HEK293T (cell line): ENCODE data around the gene PDE4B.

Experiments used
- CTCF ChIA-PET: fragments of 350-600 bp; formaldehyde crosslinking; extraction: SDS; loops from one replicate; lab custom pipeline; 2021; ENCODE audit warnings: antibody characterized with exemption, inconsistent platforms; lab: Yijun Ruan, JAX
- POLR2A ChIA-PET: fragments of 350-600 bp; formaldehyde crosslinking; extraction: SDS; loops from one replicate; lab custom pipeline; 2020; ENCODE audit warnings: antibody characterized with exemption, inconsistent platforms; lab: Yijun Ruan, JAX
- DNase-seq: peaks from one replicate; pipeline ENCODE4 v3.0.0; 2012; ENCODE audit warnings: mixed read lengths; ENCODE audit errors: extremely low spot score
- ARNT ChIP-seq: fragments of 450-650 bp; IDR thresholded peaks from 2 replicates; pipeline ENCODE4 v1.6.1; 2017; ENCODE audit warnings: mild to moderate bottlenecking
- BHLHE40 ChIP-seq: fragments of 450-650 bp; IDR thresholded peaks from 2 replicates; pipeline ENCODE4 v1.6.1; 2016; ENCODE audit warnings: mild to moderate bottlenecking, moderate library complexity, borderline replicate concordance
- CTBP1 ChIP-seq: fragments of 450-650 bp; IDR thresholded peaks from 2 replicates; pipeline ENCODE4 v1.6.1; 2016; ENCODE audit warnings: borderline replicate concordance
- ELF4 ChIP-seq: fragments of 450-650 bp; IDR thresholded peaks from 2 replicates; pipeline ENCODE4 v1.6.1; 2017; ENCODE audit warnings: antibody characterized with exemption
- FOXA1 ChIP-seq: fragments of 450-650 bp; IDR thresholded peaks from 2 replicates; pipeline ENCODE4 v1.6.1; 2016; ENCODE audit warnings: mild to moderate bottlenecking
- FOXK2 ChIP-seq: fragments of 450-650 bp; IDR thresholded peaks from 2 replicates; pipeline ENCODE4 v1.6.1; 2016; ENCODE audit warnings: mild to moderate bottlenecking
- FOXM1 ChIP-seq: fragments of 450-650 bp; IDR thresholded peaks from 2 replicates; pipeline ENCODE4 v1.6.1; 2017; ENCODE audit warnings: mild to moderate bottlenecking, borderline replicate concordance
- HDGF ChIP-seq: fragments of 450-650 bp; IDR thresholded peaks from 2 replicates; pipeline ENCODE4 v1.6.1; 2017; ENCODE audit warnings: antibody characterized with exemption, borderline replicate concordance
- L3MBTL2 ChIP-seq: fragments of 450-650 bp; conservative IDR thresholded peaks from 2 replicates; pipeline ENCODE4 v1.6.1; 2016; ENCODE audit warnings: mild to moderate bottlenecking
- LEF1 ChIP-seq: fragments of 450-650 bp; IDR thresholded peaks from 2 replicates; pipeline ENCODE4 v1.6.1; 2017; ENCODE audit warnings: mild to moderate bottlenecking, borderline replicate concordance
- NFRKB ChIP-seq: fragments of 450-650 bp; IDR thresholded peaks from 2 replicates; pipeline ENCODE4 v1.6.1; 2016; ENCODE audit warnings: mild to moderate bottlenecking, moderate library complexity
- SP1 ChIP-seq: fragments of 450-650 bp; IDR thresholded peaks from 2 replicates; pipeline ENCODE4 v1.6.1; 2017
- SUZ12 ChIP-seq: fragments of 450-650 bp; IDR thresholded peaks from 2 replicates; pipeline ENCODE4 v1.6.1; 2016; ENCODE audit warnings: mild to moderate bottlenecking
- TARDBP ChIP-seq: fragments of 450-650 bp; IDR thresholded peaks from 2 replicates; pipeline ENCODE4 v1.6.1; 2016
- ZNF384 ChIP-seq: fragments of 450-650 bp; IDR thresholded peaks from 2 replicates; pipeline ENCODE4 v1.6.1; 2016
- TF ChIP-seq, protein P1 (sequence below): fragments of 450-650 bp; IDR thresholded peaks from 2 replicates; pipeline ENCODE4 v1.6.1; 2016

PDE4B gene

DNA sequence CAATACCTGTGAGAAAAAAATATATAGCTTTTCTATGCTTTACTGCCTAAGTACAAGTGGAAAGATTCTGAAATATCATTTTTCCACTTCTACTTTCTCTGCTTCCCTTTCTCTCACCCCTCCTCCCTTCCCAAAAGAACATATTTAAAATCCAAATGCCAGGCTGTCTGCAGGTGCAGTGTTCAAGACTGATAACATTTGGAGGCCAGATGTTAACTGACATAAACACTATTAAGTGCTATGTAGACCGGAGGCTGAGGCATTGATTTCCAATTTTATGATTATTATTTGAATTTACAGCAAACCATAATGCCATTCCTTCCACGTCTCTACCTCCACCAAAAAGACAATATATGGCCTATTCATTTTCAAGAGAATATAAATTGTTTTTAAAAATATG, 444.3 kb downstream of the PDE4B start:
- ChIA-PET POLR2A (interaction anchor here (0.6 kb wide), 1 partner anchor 39 kb away, joined by 3 read pairs; no protein-coding TSS in a partner anchor), CTCF (interaction anchor here (1.6 kb wide), 1 partner anchor 209 kb away, joined by 4 read pairs; no protein-coding TSS in a partner anchor)
- TF ChIP-seq L3MBTL2 = no peak
- no peak for TF ChIP-seq HDGF
- no peak for TF ChIP-seq FOXM1
- TF ChIP-seq ELF4 = no peak
- TF ChIP-seq CTBP1 = no peak
- TF ChIP-seq LEF1 = no peak
- no peak for TF ChIP-seq SP1
- no peak for TF ChIP-seq FOXK2
- TF ChIP-seq ARNT = no peak
- no peak for TF ChIP-seq TARDBP
- TF ChIP-seq FOXA1 = no peak
- TF ChIP-seq SUZ12 = no peak
- no peak for TF ChIP-seq NFRKB
- no peak for TF ChIP-seq ZNF384
- TF ChIP-seq, protein P1, sequence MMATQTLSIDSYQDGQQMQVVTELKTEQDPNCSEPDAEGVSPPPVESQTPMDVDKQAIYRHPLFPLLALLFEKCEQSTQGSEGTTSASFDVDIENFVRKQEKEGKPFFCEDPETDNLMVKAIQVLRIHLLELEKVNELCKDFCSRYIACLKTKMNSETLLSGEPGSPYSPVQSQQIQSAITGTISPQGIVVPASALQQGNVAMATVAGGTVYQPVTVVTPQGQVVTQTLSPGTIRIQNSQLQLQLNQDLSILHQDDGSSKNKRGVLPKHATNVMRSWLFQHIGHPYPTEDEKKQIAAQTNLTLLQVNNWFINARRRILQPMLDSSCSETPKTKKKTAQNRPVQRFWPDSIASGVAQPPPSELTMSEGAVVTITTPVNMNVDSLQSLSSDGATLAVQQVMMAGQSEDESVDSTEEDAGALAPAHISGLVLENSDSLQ = no peak
- no peak for DNase-seq

DNA sequence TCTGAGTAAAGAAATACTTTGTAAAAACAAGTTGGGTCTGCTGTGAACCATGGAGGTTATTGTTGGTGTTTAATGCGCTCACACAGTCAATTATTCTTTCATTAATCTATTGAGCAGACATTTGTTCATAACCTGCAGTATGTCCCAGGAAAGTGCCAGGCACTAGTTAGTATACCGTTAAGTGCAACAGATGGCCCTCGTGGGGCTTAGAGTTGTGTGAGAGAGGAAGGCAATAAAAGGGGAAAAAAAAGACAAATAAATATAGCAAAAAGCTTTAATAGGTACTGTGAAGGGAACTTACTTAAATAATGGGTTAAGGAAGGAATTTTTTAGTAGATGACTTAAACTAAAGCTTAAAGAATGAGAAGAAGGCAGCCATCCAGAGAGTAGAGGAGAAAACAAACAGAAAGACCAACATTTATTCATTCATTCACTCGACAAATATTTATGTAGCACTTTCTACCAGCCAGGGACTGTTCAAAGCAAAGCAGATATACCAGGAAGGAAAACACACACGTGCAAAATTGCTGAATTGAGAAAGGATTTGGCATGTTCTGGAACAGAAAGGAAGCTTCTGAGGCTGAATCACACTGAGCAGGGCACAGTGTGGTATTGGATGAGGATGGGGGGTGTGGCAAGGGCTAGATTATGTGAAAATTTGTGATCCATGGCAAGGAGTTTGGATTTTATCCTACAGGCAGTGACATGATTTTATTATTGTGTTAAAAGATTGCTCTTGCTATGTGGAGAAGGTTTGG, 445.2 kb downstream of the PDE4B start:
- TF ChIP-seq SUZ12 (no peak), TARDBP (no peak), NFRKB (no peak), HDGF (no peak), FOXM1 (no peak), L3MBTL2 (no peak), SP1 (no peak), ELF4 (no peak), CTBP1 (no peak), LEF1 (no peak)
- TF ChIP-seq, protein P1 = no peak
- POLR2A ChIA-PET = interaction anchor here (0.6 kb wide), 1 partner anchor 40 kb away, joined by 3 read pairs; no protein-coding TSS in a partner anchor
- CTCF ChIA-PET = interaction anchor here (1.6 kb wide), 1 partner anchor 208 kb away, joined by 4 read pairs; no protein-coding TSS in a partner anchor
- DNase-seq = no peak

DNA sequence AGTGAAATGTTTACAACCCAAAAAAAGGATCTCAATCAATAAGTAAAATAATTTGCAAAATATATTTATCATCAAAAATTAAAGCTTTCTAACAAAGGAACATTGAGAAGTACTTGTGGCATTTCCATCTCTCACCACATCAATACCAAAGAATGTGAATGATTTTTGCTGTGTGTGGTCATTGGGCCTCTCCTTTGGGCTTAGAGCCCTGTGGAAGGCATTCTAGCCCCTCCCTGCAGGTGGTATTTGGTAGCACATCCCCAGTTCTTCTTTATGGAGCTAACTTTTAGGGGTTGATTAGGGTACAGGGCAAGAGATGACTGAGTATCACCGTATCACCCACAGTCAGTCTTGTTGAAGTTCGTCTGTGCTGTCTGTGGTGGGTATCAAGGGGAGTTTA, 447.1 kb downstream of the PDE4B start:
- TF ChIP-seq SP1 (no peak), CTBP1 (no peak), FOXA1 (no peak), TARDBP (no peak), ARNT (no peak), FOXM1 (no peak), NFRKB (no peak), ZNF384 (no peak), ELF4 (no peak), HDGF (no peak), BHLHE40 (no peak), LEF1 (no peak), SUZ12 (no peak), FOXK2 (no peak), L3MBTL2 (no peak)
- TF ChIP-seq, protein P1 = no peak
- DNase-seq = no peak
- ChIA-PET POLR2A (no interaction called here), CTCF (no interaction called here)

DNA sequence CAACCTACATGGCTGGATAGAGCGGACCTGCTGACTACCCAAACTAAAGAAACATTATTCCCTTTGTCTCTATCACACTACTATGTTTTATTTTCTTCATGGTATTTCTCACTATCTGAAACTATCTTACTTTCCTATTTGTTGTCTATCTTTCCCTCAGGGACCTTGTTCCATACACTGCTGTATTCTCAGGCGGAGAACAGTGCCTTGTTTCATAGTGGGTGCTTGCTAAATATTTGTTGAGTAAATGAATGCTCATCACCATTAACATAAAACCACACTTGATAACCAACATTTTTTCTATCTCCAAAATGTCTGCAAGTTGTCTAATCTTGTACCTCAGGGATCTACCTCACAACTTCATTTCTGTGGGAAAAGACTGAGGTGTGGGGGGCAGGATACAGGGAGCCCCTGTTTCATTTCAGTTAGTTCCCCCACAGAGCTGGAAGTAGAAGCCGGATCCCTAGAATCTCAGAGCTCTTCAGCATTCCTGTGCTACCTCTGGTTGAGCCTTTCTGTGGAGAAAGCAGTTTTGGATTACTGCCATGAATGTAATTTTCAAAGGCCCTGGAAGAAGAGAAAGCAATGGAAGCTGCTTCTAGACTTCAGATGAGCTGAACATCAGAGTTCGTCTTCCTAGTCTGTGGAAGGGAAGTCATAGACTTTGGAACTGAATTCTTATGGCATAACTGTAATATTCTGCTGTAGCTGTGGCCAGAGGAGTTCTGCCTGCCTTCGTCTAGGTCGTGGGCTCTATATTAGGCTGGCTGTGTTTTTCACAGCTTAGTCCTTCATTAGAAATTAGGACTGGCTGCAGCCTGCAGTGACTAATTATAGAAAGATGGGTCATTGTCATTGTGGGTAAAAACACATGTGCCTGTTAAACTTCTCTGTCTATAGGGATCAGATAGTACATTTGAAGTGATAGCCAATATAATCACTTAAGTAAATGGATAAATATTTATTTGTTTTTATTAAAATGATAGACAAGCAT, 448.1 kb downstream of the PDE4B start:
- POLR2A ChIA-PET = no interaction called here
- CTCF ChIA-PET = interaction anchor here (2.2 to 4.4 kb wide), 3 partner anchors 11 to 284 kb away, joined by 6 to 47 read pairs (median 22); no protein-coding TSS in a partner anchor
- TF ChIP-seq L3MBTL2 (no peak), CTBP1 (no peak), FOXM1 (no peak), TARDBP (no peak), SUZ12 (no peak), ZNF384 (no peak), ELF4 (no peak), NFRKB (no peak), BHLHE40 (no peak), SP1 (no peak)
- TF ChIP-seq, protein P1 = no peak
- no peak for DNase-seq
